Transverse colon (tissue), 4 donors: ENCODE measurements around the gene ANKRD10.

ENCODE experiments used
- POLR2AphosphoS5 ChIP-seq, 3 donors: sonication (generic); formaldehyde crosslinking; IDR thresholded peaks; one replicate each; pipeline ENCODE4 v1.6.1; 2016; ENCODE audit warnings: antibody characterized with exemption in 3 of 3
- TF ChIP-seq, protein P1 (sequence below), 5 experiments: fragments of 200-600 bp in 3 of 5; fragments of 450-650 bp in 2 of 5; sonication (generic) in 3 of 5; IDR thresholded peaks; 1 replicate in 2 of 5; 2 replicates in 3 of 5; pipeline ENCODE4 v1.5.1; 2016 to 2017; ENCODE audit warnings: antibody characterized with exemption in 5 of 5, inconsistent platforms in 3 of 5, mild to moderate bottlenecking in 2 of 5, moderate library complexity in 1 of 5

DNA sequence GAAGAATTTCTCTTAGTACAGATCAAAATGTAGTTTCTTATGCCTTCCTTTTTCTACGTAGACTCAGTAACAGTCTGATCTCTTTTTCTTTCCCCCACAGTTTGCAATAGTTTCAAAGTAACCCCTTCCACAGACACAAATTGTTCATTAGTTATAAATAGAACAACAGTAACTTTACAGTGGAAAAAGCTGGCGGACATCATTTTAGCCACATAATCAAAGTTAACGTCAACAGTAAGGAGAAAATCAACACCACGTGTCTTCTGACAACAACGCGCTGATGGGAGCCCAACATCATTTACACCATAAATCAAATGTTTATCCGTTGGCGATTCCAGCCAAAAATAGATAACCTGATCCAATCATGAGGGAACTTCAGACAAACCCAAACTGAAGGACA lies 76.8 kb downstream of the ANKRD10 start:
- no peak for TF ChIP-seq POLR2AphosphoS5 (IDR thresholded peaks at IDR 0.05)
- TF ChIP-seq, protein P1, sequence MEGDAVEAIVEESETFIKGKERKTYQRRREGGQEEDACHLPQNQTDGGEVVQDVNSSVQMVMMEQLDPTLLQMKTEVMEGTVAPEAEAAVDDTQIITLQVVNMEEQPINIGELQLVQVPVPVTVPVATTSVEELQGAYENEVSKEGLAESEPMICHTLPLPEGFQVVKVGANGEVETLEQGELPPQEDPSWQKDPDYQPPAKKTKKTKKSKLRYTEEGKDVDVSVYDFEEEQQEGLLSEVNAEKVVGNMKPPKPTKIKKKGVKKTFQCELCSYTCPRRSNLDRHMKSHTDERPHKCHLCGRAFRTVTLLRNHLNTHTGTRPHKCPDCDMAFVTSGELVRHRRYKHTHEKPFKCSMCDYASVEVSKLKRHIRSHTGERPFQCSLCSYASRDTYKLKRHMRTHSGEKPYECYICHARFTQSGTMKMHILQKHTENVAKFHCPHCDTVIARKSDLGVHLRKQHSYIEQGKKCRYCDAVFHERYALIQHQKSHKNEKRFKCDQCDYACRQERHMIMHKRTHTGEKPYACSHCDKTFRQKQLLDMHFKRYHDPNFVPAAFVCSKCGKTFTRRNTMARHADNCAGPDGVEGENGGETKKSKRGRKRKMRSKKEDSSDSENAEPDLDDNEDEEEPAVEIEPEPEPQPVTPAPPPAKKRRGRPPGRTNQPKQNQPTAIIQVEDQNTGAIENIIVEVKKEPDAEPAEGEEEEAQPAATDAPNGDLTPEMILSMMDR (IDR thresholded peaks at IDR 0.05), result no peak
